HG03469 (cell line): ENCODE data around the gene MKNK1.

Experiments
- ATAC-seq: cut with Tn5 transposase; IDR thresholded peaks from one replicate; pipeline ENCODE4 v1.9.1; 2021; ENCODE audit warnings: mild to moderate bottlenecking, moderate library complexity, moderate number of reproducible peaks; ENCODE audit not compliant: unreplicated experiment

Gene MKNK1

DNA sequence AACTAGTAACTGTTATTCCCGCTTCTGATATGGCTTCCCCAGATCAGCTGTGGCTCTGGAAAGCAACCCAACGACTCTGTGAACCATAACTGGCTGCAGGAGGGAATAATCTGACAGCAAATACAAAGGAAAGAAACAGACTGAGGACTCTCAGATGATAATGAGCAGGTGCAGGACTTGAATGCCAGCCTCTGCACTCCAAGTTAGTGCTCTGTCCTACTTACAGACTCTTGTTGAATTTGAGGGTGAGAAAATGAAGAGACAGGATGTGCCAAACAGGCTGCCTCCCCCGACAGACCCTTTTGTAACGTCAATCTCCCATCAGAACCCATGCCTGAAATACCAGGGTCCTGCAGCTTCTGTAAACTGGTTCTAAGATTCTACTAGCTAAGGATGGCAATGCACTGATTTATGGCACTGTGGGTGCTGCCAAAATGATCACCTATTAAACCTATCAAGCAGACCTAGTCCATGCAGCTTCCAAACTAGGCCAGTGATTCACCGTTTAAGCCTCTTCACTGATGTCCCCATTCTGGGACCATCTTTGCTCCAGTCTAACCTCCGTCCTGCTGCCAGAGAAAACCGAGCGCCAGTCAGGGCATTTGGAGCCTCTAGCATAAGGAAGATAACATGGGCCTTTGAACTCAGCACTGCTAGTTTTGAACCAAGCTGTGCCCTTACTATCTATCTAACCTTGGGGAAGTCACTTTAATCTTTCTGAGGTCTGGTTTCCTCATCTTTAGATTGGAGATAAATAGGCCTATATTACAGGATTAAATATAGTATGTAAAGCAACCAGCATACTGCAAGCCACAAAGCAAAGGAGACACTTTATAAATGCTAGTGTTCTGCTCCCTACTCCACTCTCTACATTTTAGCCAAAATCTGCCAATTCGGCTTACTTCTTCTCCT is 4.8 kb downstream of the MKNK1 start:
- ATAC-seq: no peak

DNA sequence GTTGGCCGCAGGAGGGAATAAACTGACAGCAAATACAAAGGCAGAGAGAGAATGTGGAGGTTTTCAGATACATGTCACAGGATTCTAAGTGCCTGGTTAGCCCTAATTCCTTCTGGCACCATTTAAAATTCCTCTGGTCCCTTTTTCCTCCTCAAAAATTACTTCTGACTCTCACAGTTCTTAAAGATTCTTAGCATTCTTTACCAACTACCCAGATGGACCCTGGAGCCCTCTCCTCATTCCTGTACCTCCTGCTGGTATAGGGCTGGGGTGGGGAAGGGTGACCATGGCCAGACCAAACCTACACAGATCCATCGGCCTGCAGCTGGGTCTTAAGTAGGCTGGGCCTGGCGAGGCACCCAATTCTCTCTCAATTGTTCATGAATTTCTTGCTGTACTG is 7.2 kb downstream of the MKNK1 start:
- no peak for ATAC-seq

DNA sequence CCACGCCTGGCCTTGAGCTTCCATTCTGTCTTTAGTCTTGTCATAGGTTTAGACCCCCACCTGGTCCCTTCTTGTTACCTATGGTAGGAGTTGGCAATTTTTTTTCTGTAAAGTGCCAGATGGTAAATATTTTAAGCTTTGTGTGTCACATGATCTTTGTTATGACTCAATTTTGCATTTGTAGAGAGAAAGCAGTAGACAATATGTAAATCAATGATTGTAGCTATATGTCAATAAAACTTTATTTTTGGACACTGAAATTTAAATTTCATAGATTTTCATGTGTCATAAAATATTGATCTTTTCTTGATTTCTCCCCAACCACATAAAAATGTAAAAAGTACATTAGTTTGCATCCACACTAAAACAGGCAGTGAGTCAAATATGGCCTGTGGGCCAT is 8.0 kb downstream of the MKNK1 start:
- no peak for ATAC-seq

DNA sequence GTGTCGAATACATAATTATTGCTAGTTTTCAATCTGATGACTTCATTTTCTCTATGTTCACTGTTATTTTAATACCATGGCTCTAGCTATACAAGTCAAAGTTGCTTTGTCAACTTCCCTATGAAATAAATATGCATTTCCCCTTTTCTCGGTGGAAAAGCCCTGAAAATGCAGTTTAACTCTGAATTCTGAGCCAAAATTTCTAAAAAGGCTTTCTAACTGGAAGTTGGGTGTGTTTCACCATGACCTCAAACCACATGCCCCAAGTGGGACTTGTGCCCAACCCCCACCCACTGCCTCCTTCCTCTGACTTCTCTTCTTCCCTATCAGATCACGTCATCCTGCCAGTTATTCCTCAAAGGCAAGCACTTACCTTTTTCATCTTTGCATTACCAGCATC is 8.9 kb downstream of the MKNK1 start:
- no peak for ATAC-seq

DNA sequence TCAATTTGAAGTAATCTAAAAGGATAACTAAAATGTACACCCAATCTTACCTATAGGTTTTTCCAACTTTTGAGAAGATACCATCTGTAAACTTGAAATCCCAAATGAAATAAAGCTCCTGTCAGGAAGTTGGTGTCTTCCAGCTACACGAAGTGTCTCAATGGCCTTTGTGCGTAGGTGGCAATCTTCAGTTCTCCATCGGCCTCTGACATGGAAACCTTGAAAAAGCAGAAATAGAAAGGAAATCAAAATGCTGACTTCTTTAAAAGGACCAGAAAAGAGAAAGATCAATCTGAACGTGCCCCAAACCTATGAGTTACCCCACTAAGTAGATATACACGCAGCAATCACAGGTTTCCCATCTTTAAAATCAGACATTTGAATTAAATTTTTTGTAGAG is 10.0 kb downstream of the MKNK1 start:
- no peak for ATAC-seq

DNA sequence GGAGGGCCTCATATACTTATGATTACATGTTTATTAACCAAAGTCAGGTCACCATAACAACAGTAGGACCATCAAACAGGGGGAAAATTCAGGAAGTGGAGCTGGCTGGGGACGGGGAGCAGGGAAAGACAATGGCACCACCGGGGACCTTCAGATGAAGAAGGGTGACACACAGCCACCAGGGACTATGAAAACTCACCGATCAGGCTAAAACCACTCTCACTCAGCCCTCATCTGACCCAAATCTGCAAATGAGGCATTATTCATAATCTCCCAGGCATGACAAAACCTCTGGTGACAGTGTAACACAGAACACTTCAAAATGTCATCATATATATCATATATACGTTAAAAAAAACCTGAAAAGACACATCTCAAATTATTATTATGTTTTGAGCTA is 11.2 kb downstream of the MKNK1 start:
- ATAC-seq: no peak

DNA sequence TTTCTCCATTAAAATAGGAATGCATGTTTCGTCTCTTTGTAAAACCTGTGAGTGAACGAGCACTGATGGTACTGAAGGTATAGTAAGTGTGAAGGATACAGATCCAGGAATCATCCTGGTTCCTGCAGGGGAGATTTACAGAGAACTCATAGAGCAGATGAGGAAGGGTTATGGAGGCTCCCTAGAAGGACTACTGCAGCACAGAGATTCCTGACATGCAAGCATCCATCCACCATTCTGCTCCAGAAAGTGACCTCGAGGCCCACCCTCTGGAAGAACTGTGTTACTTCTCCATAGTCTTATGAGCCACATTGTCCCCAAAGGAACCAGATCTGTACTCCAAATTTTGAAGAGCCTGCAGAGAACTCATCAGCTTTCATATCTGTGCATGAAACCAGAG is 14.5 kb downstream of the MKNK1 start:
- ATAC-seq: no peak

DNA sequence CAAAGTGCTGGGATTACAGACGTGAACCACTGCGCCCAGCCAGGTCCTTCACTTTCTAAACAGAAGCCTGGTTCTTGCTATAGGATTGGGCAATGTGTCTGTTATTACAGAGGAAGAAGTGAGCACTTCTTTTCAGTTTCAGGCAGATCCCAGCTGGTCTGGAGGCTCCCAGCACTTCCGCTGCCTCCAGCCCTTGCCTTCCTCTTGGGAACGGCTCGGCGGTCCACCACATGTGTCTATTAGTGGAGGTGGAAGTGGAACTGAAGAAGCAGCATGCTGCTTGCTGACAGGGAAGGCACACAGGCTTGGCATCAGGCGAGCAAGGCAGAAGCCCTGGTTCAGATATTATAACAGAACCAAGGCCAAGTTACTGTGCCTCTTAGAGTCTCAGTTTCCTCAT is 17.0 kb downstream of the MKNK1 start:
- ATAC-seq: no peak

DNA sequence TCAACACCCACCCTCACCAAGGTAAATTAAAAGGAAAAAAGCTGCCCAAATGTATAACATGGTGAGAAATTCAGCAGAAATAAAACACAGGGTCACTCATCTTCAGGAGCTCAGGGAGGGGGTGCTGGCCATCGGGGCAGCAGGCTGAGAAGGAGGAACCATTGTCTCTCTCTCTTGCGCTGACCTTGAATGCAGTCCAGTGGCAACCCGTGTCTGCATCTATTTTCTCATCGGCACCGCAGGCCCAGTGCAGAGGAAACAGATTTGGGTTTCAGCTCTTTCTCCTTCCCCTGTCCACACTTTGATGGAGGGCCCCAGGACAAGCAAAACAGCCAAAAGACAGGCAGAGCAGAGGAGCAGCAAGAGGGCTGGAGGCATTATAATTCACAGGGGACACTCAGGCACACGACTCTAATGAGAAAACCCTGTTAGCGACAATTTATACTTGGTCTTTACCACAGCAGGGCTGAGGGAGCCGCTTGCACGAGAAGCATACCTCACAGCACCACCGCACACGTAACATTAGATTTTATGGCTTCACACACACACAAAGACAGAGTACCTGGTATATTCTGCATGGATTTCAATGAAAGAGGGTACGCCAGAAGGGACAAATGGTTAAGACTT is 18.6 kb downstream of the MKNK1 start:
- no peak for ATAC-seq

DNA sequence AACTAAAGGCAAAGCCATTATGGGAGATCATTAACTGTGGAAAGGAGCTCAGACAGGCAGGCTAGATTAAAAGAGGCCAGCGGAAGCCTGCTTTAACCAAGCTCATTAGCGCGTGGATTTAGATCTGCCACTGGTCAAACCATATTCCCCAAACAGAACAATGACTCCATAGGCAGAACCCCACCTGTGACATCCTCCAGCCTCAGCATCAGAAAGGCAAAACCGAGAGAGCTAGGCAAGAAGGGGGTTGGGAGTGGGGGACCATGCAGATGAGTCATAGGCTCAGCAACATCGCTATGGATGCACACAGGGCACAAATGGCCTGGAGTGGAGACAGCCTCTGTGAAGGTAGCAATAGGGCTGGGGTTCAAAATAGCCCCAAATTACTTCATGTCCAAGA is 20.6 kb downstream of the MKNK1 start:
- no peak for ATAC-seq

DNA sequence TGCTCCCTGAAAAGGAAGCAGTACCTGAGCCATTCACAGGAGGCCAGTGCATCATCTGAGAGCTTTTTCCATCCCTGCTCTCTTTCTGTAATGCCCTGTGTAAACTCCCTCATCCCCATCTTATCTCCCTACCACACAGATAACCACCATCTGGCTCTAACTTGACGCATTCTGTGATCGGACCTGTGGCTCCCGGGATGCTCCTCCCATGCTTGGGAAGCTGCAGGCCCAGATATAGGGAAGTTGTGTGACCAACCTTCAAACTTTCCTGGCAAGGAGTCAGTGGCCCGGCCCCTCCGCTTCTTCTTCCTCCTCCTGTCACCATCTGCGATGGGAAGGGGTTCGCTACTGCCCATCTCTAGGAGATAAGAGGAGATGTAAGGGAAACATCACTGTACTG is 21.1 kb downstream of the MKNK1 start:
- no peak for ATAC-seq

DNA sequence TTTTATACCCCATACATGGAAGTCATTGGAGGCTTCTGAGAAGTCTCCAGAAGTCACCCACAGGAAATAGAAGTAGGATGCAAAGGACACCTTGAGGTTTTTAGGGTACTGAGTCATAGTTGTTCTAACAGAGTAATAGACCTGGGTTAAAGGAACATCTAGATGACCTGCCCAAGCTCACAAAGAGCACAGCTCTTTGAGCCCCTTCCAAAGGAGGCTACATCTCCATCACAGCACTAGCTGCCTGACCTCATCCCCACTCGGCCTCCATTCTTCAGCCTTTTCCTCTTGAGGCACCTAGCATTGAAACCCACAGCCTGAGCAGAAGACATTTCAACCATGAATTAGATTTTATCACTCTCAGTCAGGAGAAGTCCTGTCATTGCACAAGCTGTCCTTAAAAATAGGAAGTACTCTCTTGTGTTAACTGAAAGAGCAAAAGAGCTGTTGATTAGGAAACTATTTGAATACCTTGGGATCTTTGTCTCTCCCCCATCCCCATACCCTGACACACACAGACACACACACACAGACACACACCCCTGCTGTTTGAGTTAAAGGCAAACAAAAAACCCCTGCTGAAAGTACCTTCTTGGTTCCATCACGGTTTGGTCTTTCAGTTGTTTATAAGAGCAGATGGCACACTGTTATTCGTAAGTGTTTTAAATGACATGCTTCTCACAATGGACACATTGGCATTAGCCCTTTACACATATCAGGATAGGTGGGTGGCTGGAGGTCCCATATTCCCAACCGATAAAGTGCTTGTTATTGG is 22.2 kb downstream of the MKNK1 start:
- no peak for ATAC-seq

DNA sequence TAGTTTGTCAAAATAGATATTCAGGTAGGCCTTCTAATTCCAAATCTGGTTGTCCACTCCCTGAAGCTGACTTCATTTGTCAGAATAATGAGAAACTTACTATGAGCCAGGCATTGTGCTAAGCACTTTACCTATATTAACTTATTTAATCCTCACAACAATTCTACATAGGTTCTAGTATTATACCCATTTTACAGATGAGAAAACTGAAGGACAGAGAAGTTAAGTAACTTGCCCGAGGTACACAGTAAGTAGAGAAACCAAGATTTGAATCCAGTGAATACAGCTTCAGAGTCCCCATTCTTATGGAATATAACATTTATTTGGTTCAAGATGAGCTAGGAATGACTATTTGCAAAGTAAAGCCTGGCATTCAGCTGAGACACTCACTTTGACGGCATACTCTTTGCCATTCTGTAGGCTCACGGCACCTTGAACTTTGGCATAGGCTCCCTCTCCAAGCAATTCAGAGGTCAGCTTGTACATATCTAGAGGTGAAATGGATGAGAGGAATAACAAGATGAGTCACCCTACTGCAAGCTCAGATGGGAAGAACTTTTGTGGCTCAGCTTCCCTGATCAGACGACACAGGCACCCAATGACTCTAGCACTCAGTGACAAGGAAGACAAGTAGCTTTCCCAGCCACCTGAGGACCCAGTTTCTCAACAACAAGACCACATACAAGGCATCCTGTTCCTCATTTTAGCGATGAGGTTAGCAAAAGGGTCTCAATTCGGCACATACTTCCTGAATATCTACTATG is 23.7 kb downstream of the MKNK1 start:
- no peak for ATAC-seq

DNA sequence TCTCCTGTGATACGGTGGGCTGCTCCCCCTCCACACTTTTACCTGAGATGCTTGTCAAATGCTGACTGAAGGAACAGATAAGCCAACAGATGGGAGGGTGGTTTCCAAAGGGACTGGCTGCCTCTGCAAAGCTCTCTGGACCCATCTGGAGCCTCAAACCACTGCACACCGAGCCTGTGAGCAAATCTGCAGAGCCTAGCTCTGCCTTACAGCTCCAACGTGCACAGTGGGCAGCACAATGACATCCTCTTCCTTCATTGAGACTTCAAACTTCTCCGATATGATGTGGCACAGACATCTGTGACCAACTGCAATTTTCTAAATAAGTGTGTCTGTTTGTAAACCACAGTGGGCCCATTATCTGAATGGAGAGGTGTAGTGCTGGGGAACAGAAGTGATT is 26.4 kb downstream of the MKNK1 start:
- no peak for ATAC-seq

DNA sequence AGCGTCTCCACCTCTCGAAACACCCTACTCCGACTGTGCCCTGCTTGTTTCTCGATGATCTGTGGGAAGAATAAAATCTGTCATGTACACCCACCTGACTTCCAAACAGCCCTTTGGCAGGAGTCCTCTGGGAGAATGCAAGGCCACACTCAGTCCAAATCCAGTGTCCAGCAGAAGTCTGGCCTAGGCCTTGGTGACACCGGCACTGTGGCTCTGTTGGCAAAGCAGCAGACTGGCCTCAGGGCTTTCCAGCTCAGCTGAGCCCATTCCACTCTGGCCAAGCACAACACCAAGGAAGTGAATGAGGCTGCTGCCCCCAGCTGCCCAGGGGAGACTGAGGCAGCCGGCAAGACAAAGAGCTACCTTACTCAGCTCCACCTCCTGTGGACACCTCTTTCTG is 27.5 kb downstream of the MKNK1 start:
- ATAC-seq: no peak

DNA sequence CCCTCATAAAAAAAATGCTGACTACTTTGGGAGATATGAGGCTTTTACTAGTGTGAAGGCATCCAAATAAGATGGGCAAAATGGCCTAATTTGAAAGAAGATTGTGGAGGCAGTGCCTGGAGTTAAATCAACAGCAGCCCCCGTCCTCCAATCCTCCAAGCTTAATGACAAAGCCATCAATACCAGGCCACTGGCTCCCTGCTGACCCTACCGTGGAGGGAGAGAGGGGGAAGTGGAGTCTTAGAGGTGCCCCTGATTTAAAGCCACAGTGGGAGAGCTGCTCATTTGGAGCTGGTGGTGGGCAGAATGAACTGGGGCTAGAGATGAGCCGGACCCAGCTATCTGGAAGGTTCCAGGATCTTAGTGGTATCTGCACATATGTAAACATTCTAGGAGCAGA is 28.3 kb downstream of the MKNK1 start:
- ATAC-seq: no peak

DNA sequence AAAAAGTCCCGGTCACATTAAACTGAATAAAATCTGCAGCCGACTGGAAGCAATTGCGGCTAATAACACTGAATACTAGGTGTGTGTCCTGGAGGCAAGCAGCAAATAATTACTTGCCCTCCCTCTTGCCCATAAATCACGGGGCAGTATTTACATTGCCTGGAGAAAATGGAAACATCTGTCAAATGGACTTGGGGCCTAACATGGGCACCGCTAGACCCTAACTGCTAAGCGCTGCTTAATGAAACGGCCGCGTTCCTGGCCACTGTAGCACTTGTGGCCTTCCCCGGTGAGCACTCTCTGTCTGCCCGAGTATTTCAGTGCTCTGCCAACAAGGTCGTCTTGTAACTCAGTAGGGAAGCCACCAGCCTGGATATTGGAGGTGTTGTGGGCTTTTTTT is 28.8 kb downstream of the MKNK1 start:
- ATAC-seq: no peak

DNA sequence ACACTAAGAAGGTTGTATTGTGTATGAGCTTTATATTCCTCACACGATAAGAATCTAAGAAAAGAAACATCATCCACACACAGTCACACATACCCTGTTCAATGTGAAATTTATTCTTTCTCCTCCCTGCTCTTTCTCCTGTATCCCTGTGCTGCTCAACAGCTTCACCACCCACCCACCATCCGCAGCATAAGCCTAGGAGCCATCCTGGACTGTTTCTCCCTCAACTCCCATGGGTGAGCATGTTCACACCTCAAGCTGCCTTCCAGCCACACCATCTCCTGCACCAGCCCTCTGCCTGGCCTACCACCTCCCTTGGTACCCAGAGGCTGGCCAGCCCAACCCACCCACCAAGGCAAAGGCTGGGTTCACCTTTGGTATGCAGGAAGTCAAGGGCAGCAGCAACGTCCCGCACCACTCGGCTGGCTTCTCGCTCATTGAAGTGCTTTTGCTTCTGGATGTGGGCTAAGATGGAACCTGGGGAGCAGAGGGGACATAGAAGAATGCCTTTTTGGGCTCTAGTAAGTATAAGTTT is 32.3 kb downstream of the MKNK1 start:
- ATAC-seq: no peak

DNA sequence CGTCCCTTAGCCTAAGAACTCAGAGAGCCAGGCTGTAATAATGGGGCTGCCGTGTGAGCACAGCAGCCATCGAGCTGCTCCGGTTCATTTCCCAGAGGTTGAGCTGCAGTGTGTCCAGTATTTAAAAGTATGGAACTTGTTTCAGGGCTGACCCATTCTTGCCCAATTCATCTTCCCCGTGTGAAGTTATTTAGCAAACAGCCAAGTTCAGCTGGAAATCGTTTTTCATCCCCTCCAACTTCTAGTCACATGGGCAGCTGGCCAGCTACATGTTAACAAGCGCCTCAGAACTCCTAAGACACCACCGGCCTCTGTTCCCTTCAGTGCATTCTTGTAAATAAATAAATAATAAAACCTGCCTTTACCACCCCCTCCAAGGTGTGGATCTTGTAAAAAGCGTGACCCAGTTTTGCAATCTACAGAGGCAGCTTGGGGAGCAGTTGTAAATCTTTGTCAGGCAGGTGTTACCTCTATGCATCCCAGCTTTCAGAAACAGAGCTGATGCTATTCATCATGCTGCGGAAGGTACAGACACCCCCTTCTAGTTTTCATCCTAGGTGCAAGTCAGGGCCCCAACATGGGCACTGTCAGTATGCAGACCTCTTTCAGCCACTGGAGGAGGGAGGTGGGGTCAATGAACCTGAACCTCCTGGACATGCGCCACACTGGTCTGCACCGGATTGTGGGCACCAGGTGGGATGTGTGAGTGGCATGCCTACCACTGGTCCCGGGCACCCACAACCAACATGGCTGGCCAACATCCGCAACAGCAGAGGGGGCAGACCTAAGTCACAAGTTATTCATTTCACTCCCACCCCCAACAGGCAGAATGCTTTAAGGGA is 34.0 kb downstream of the MKNK1 start:
- ATAC-seq: no peak

DNA sequence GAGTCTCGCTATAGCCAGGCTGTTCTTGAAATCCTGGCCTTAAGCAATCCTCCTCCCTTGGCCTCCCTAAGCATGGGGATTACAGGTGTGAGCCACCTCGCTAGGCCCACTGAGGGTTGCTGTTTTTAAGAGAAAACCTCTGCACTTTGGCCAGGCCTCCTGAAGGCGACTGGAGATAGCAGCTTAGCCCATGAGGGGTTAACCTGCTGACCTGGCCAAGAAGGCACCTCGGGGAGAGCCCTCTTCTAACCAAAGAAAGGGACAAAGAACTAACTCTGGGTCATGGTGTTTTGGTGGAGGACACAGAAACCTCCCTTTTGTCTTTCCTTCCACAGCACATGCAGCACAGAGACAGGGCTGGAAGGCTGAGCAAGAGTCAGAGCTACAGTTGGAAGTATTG is 35.0 kb downstream of the MKNK1 start:
- no peak for ATAC-seq
